WERI-Rb-1 (cell line): Measurements from ENCODE around the gene GAPDHS.

Experiments used
- DNase-seq: peaks from one replicate; pipeline ENCODE4 v3.0.0-alpha.2; 2020
- H3K27ac ChIP-seq: fragments of 250-450 bp; sonication (Bioruptor Pico); 2 replicates; pipeline ENCODE4 v1.5.1; 2020; ENCODE audit warnings: mild to moderate bottlenecking, moderate library complexity
- H3K27me3 ChIP-seq: fragments of 250-450 bp; sonication (Bioruptor Pico); 2 replicates; pipeline ENCODE4 v1.5.1; 2021; ENCODE audit warnings: mild to moderate bottlenecking, low read depth, moderate library complexity; ENCODE audit not compliant: insufficient read depth, severe bottlenecking
- H3K36me3 ChIP-seq: fragments of 250-450 bp; sonication (Bioruptor Pico); 2 replicates; pipeline ENCODE4 v1.5.1; 2020; ENCODE audit warnings: mild to moderate bottlenecking, moderate library complexity
- H3K4me3 ChIP-seq: 2 replicates; pipeline ENCODE4 v1.5.1; 2011; ENCODE audit warnings: low read depth, mild to moderate bottlenecking, control low read depth, low read length
- H3K9me3 ChIP-seq: fragments of 250-450 bp; sonication (Bioruptor Pico); 2 replicates; pipeline ENCODE4 v1.5.1; 2021; ENCODE audit warnings: mild to moderate bottlenecking, moderate library complexity; ENCODE audit not compliant: severe bottlenecking
- TF ChIP-seq, protein P1 (sequence below): IDR thresholded peaks from 2 replicates; pipeline ENCODE4 v1.5.1; 2011; ENCODE audit warnings: low read depth, mild to moderate bottlenecking, control low read depth, inconsistent platforms, low read length

Gene GAPDHS

DNA sequence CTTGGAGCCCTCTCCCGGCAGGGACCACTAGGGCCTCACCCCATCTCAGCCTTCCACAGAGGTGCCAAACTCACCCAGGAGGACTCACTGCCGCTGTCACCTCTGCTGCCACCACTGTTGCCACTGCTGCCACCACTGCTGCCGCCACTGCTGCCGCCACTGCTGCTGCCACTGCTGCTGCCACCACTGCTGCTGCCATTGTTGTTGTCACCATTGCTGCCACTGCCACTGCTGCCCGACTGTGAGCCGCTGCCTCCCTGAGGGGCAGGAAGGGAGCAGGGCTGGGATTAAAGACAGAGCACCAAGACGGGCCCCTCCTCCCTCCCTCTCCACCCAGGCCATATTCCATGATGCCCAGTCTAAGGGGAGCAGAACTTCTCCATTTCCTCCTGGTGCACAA is 21.9 kb upstream of the GAPDHS start:
- no peaks in the 10 kb centered on the region for H3K9me3 ChIP-seq
- no peak overlapping the region for H3K4me3 ChIP-seq
- TF ChIP-seq, protein P1, sequence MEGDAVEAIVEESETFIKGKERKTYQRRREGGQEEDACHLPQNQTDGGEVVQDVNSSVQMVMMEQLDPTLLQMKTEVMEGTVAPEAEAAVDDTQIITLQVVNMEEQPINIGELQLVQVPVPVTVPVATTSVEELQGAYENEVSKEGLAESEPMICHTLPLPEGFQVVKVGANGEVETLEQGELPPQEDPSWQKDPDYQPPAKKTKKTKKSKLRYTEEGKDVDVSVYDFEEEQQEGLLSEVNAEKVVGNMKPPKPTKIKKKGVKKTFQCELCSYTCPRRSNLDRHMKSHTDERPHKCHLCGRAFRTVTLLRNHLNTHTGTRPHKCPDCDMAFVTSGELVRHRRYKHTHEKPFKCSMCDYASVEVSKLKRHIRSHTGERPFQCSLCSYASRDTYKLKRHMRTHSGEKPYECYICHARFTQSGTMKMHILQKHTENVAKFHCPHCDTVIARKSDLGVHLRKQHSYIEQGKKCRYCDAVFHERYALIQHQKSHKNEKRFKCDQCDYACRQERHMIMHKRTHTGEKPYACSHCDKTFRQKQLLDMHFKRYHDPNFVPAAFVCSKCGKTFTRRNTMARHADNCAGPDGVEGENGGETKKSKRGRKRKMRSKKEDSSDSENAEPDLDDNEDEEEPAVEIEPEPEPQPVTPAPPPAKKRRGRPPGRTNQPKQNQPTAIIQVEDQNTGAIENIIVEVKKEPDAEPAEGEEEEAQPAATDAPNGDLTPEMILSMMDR = no peak
- H3K27me3 ChIP-seq = peaks cover 10% of the 10 kb centered on the region
- no peak overlapping the region for H3K27ac ChIP-seq
- no peaks in the 10 kb centered on the region for H3K36me3 ChIP-seq
- DNase-seq = no peak

DNA sequence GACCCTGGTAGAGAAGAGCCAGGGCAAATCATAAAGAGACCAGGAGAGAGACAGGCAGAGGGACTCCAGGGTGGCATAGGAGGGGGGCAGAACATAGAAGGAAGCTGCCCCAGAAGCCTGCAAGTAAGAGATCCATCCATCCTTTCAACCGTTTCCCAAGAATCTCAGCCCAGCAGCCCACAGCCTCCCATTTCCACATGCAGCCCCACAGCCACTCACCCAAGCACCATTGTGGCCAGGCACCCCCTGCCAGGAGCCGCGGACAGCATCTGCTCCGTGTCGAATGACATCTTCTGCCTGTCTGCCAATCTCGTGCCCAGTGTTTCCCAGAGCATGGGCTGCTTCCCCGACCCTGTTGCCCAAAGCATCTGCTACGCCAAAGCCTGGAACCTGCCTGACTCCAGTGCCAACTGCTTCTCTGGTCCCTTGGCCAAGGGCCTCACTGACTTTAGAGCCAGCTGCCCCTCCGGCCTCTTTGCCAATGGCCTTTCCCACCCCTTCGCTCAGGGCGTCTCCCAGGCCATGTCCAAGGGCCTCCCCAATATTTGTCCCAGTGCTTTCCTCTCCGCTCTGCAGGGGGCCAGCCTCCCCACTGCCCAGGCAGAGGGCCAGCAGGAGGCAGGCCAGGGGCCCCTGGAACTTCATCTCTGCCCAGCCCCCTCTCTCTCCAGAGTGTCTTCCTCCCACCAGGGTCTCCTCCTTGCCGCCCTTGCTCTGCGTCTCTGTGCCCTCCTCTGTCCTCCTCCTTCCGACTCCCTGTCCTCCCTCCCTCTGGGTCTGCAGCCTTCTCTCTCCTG is 20.2 kb upstream of the GAPDHS start:
- no peaks in the 10 kb centered on the region for H3K9me3 ChIP-seq
- H3K36me3 ChIP-seq = no peaks in the 10 kb centered on the region
- H3K27me3 ChIP-seq = peaks cover 10% of the 10 kb centered on the region
- DNase-seq = no peak
- TF ChIP-seq, protein P1 = no peak
- no peak overlapping the region for H3K4me3 ChIP-seq
- H3K27ac ChIP-seq = no peak overlapping the region

DNA sequence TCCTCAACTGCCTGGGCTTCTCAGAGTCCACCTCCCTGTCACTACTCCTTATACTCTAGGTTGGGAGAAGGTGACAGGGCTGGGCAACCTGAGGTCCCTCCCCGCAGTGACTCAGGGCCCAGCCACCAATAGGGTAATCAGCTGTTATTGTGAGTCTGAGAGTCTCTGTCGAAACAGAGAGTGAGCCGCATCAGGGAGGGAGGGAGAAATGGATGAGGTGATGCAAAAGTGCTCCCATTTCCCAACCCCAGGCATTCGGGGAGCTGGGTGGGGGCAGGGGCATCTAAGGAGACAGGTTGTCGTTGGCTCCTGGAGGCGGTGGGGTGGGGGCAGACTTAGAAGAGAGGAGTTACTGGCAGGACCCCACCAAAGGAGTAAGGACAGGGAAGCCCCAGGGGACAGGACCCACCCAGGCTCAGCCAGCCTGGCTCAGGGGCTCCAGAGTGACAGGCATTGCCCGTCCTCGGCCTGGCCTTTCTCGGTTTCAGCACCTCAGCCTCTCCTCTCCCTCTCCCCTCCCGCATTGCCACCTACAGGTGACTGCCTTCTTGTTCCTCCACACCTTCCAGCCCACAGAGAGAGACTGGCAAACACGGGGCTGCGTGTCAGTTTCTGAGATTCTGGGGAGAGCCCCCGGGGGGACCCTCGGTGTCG is 19.5 kb upstream of the GAPDHS start, which contains the start of gene DMKN:
Gene DMKN (minus strand): TSS at position 22 of the 654 bp plus-strand sequence. CDS start 174 bp downstream, outside the sequence.
- Histone ChIP-seq H3K9me3 (no peaks in the 10 kb centered on the region), H3K27ac (no peak within 1 kb of the TSS), H3K36me3 (no peaks in the 10 kb centered on the region), H3K4me3 (no peak within 1 kb of the TSS), H3K27me3 (peaks cover 10% of the 10 kb centered on the region)
- no peak for DNase-seq
- TF ChIP-seq, protein P1 = peak; percentile 41; the same call in 1 of the 2 replicates

DNA sequence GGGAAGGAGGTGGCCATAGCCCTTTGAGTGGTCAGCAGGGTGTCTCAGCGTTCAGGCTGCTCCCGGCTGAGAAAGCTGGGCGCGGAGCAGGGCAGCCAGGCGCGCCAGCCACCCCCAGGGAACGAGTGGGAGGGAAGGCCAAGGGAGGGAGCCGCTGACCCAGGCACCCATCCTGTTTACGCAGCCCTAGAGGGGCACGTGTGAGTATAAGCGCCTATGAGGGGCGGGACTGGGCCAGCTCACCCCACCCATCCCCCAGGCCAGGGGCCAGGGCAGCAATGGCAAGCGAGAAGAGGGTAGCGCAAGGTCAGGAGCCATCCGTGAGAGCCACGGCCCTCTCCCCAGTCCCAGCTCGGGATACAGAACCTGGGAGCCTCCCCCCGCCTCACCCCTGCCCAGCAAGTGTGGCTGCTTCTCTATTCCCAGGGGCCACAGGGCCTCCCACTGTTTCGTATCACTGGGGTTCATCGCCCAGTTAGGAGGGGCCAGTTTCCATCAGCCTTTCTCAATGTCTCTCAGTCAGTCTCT is 18.9 kb upstream of the GAPDHS start:
- Histone ChIP-seq H3K4me3 (no peak overlapping the region), H3K27me3 (peaks cover 10% of the 10 kb centered on the region), H3K27ac (no peak overlapping the region), H3K36me3 (no peaks in the 10 kb centered on the region), H3K9me3 (no peaks in the 10 kb centered on the region)
- DNase-seq = no peak
- TF ChIP-seq, protein P1 = no peak

DNA sequence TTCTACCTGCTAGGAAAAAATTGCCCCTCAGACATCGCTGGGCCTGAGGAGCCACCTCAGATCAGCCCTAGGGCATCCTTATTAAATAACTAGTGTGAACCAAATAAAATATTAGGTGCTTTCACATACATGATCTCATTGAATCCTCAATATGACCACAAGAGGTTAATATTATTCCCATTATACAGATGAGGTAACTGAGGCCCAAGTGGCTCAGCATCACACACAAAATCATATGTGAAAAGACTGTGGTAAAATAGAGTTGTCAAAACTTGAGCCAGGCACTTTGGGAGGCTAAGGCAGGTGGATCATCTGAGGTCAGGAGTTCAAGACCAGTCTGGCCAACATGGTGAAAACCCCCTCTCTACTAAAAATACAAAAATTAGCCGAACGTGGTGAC is 16.9 kb upstream of the GAPDHS start:
- DNase-seq = no peak
- Histone ChIP-seq H3K4me3 (no peak overlapping the region), H3K9me3 (no peaks in the 10 kb centered on the region), H3K36me3 (no peaks in the 10 kb centered on the region), H3K27ac (no peak overlapping the region), H3K27me3 (no peaks in the 10 kb centered on the region)
- TF ChIP-seq, protein P1 = no peak
